Measurements from ENCODE around the gene TBC1D1.

The TBC1D1 gene, protein sequence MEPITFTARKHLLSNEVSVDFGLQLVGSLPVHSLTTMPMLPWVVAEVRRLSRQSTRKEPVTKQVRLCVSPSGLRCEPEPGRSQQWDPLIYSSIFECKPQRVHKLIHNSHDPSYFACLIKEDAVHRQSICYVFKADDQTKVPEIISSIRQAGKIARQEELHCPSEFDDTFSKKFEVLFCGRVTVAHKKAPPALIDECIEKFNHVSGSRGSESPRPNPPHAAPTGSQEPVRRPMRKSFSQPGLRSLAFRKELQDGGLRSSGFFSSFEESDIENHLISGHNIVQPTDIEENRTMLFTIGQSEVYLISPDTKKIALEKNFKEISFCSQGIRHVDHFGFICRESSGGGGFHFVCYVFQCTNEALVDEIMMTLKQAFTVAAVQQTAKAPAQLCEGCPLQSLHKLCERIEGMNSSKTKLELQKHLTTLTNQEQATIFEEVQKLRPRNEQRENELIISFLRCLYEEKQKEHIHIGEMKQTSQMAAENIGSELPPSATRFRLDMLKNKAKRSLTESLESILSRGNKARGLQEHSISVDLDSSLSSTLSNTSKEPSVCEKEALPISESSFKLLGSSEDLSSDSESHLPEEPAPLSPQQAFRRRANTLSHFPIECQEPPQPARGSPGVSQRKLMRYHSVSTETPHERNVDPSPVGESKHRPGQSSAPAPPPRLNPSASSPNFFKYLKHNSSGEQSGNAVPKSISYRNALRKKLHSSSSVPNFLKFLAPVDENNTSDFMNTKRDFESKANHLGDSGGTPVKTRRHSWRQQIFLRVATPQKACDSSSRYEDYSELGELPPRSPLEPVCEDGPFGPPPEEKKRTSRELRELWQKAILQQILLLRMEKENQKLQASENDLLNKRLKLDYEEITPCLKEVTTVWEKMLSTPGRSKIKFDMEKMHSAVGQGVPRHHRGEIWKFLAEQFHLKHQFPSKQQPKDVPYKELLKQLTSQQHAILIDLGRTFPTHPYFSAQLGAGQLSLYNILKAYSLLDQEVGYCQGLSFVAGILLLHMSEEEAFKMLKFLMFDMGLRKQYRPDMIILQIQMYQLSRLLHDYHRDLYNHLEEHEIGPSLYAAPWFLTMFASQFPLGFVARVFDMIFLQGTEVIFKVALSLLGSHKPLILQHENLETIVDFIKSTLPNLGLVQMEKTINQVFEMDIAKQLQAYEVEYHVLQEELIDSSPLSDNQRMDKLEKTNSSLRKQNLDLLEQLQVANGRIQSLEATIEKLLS (N-terminal part only)

DNA sequence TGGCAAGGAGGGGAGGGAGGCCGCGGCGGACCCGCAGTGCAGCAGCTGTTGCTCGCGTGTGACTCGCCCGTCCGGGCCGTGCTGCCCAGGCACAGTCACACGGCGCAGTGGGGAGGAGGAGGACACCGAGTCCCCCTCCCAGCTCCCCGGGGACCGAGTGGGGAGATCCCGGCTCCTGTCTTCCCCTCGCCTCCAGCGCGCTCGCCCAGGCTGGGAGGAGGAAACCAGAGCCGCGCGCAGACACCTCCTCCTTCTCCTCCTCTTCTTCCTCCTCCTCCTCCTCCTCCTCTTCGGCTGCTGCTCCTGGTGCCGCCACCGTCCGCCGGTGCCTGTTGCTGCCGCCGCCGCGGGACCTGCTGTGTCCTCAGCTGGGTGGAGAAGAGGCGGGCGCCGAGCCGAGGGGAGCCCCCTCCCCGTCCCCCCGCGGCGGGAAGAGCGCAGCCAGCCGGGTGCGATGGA lies at the start of gene TBC1D1:
TSS of gene TBC1D1 (plus strand) at position 284 of the 459 bp plus-strand sequence. CDS start 11,012 bp downstream, outside the sequence.
- H3K36me3 ChIP-seq (ENCODE audit: control insufficient read depth, insufficient read depth, low read length, severe bottlenecking), result no peaks in the 10 kb centered on the region
- DNase-seq (ENCODE audit: low read depth), result peak; percentile 49
- peak within 1 kb of the TSS; percentile 77 for H3K4me3 ChIP-seq (ENCODE audit: low read length)
- peaks cover 31% of the 10 kb centered on the region for H3K27me3 ChIP-seq (replicated peaks; ENCODE audit: control insufficient read depth, insufficient read depth, low read length)
- H3K4me1 ChIP-seq (ENCODE audit: control insufficient read depth, insufficient read depth, low read length), result peaks cover 7% of the 10 kb centered on the region
- H3K9ac ChIP-seq (ENCODE audit: low read length), result no peak within 1 kb of the TSS
- H3K9me3 ChIP-seq (ENCODE audit: control insufficient read depth, low read length), result no peaks in the 10 kb centered on the region

DNA sequence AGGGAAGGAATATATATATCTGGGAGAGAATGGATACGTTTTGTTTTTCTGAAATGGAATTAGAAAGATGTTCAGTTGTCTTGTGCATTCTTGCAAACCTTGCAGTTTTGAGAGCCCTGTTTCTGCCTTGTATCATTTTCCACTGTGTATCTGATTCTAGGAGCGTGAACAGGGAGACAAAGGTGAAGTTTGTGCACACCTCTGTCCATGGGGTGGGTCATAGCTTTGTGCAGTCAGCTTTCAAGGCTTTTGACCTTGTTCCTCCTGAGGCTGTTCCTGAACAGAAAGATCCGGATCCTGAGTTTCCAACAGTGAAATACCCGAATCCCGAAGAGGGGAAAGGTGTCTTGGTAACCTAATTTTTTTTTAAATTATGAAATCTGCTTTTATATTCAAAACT lies 46.7 kb upstream of the TBC1D1 start:
- DNase-seq (ENCODE audit: low read depth), result no peak
- Histone ChIP-seq H3K9me3 (ENCODE audit: control insufficient read depth, low read length) (no peaks in the 10 kb centered on the region), H3K4me1 (ENCODE audit: control insufficient read depth, insufficient read depth, low read length) (no peaks in the 10 kb centered on the region), H3K9ac (ENCODE audit: low read length) (no peak overlapping the region), H3K27me3 (replicated peaks; ENCODE audit: control insufficient read depth, insufficient read depth, low read length) (no peaks in the 10 kb centered on the region), H3K4me3 (ENCODE audit: low read length) (no peak overlapping the region), H3K36me3 (ENCODE audit: control insufficient read depth, insufficient read depth, low read length, severe bottlenecking) (peaks cover 40% of the 10 kb centered on the region)

DNA sequence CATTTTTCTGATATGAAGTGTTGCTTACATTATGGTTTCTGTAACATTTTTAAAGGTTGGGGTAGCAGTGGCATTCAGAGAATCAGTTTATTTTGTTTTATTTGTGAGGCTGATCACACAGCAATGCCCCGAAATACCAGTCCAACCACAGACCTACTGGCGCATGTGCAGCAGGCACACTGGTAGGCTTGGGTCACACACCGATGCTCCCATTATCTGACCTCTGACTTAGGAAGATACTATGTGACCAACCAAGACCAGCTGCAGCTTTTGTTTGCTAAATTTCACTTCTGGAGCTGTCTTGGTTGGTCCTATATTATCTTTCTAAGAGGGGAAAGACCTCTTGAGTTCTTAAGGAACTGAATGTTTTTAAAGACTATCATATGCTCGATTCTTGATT lies 45.7 kb upstream of the TBC1D1 start:
- no peak for DNase-seq (ENCODE audit: low read depth)

DNA sequence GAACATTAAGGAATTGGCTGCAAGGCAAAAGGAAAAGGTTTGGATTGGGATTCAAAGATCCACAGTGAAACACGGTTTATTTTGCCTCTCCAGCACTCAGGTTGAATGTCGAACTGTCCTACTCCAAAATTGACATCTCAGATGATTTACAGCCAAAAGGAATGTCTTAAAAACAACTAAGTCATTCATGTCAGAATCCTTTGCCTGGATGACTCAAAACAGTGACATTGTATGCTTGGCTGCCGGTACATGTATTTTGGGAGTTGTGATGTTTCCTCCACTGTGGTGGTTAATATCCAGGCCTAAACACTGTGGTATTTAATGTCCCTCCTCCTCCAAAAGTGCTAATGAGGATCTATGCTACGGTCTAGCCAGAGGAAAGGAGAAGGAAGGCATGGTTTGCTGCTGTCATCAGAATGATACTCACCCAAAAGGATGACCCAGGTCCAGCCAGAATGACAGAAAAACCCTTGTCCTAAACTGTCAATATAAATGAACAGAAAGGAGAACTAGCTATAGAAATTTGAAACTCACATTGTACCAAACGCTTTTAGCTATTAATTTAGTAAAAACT lies 43.5 kb upstream of the TBC1D1 start:
- H3K9ac ChIP-seq (ENCODE audit: low read length), result no peak overlapping the region
- H3K4me1 ChIP-seq (ENCODE audit: control insufficient read depth, insufficient read depth, low read length), result no peaks in the 10 kb centered on the region
- no peaks in the 10 kb centered on the region for H3K27me3 ChIP-seq (replicated peaks; ENCODE audit: control insufficient read depth, insufficient read depth, low read length)
- no peaks in the 10 kb centered on the region for H3K9me3 ChIP-seq (ENCODE audit: control insufficient read depth, low read length)
- no peak overlapping the region for H3K4me3 ChIP-seq (ENCODE audit: low read length)
- H3K36me3 ChIP-seq (ENCODE audit: control insufficient read depth, insufficient read depth, low read length, severe bottlenecking), result peaks cover 26% of the 10 kb centered on the region
- no peak for DNase-seq (ENCODE audit: low read depth)

More for the DNA sequence above, 45.7 kb upstream of the TBC1D1 start:
- H3K27me3 ChIP-seq (replicated peaks; ENCODE audit: control insufficient read depth, insufficient read depth, low read length), result no peaks in the 10 kb centered on the region
- no peaks in the 10 kb centered on the region for H3K4me1 ChIP-seq (ENCODE audit: control insufficient read depth, insufficient read depth, low read length)
- H3K9ac ChIP-seq (ENCODE audit: low read length), result no peak overlapping the region
- no peak overlapping the region for H3K4me3 ChIP-seq (ENCODE audit: low read length)
- H3K36me3 ChIP-seq (ENCODE audit: control insufficient read depth, insufficient read depth, low read length, severe bottlenecking), result peaks cover 35% of the 10 kb centered on the region
- H3K9me3 ChIP-seq (ENCODE audit: control insufficient read depth, low read length), result no peaks in the 10 kb centered on the region

DNA sequence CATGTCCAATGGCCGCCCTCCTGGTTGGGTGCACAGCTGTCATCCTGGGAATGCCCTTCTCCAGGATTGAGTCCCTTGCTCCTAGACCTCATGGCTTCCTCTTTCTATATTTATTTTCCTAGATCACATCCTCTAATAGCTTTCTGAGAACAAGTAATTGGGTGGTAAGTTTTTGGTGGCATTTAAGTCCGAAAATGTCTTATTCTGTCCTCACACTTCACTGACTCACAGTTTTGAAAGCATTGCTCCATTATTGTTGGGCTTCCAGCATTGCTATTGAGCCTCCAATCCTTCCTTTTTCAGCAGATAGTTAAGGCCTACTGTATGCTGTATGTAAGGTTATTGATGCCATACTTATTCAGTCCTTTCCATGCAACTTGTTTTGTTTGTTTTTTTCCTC lies 38.5 kb upstream of the TBC1D1 start:
- Histone ChIP-seq H3K4me3 (ENCODE audit: low read length) (no peak overlapping the region), H3K9me3 (ENCODE audit: control insufficient read depth, low read length) (no peaks in the 10 kb centered on the region), H3K36me3 (ENCODE audit: control insufficient read depth, insufficient read depth, low read length, severe bottlenecking) (peaks cover 11% of the 10 kb centered on the region), H3K9ac (ENCODE audit: low read length) (no peak overlapping the region), H3K4me1 (ENCODE audit: control insufficient read depth, insufficient read depth, low read length) (no peaks in the 10 kb centered on the region), H3K27me3 (replicated peaks; ENCODE audit: control insufficient read depth, insufficient read depth, low read length) (no peaks in the 10 kb centered on the region)
- no peak for DNase-seq (ENCODE audit: low read depth)

DNA sequence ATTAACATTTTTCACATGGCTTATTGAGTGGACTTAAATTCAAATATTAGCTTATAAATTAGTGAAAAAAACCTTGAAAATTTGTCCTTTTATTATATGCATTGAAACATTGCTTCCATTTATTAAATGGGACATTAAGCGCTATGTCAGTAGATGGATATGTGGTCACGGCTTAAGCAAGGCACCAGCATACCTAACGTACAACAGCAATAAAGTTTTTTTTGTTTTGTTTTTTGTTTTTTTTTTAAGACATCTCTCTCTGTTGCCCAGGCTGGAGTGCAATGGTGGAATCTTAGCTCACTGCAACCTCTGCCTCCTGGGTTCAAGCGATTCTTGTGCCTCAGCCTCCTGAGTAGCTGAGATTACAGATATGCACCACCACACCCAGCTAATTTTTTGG lies 32.8 kb upstream of the TBC1D1 start:
- H3K9ac ChIP-seq (ENCODE audit: low read length), result no peak overlapping the region
- no peak overlapping the region for H3K4me3 ChIP-seq (ENCODE audit: low read length)
- no peaks in the 10 kb centered on the region for H3K27me3 ChIP-seq (replicated peaks; ENCODE audit: control insufficient read depth, insufficient read depth, low read length)
- no peaks in the 10 kb centered on the region for H3K9me3 ChIP-seq (ENCODE audit: control insufficient read depth, low read length)
- H3K4me1 ChIP-seq (ENCODE audit: control insufficient read depth, insufficient read depth, low read length), result no peaks in the 10 kb centered on the region
- peaks cover 7% of the 10 kb centered on the region for H3K36me3 ChIP-seq (ENCODE audit: control insufficient read depth, insufficient read depth, low read length, severe bottlenecking)
- no peak for DNase-seq (ENCODE audit: low read depth)

DNA sequence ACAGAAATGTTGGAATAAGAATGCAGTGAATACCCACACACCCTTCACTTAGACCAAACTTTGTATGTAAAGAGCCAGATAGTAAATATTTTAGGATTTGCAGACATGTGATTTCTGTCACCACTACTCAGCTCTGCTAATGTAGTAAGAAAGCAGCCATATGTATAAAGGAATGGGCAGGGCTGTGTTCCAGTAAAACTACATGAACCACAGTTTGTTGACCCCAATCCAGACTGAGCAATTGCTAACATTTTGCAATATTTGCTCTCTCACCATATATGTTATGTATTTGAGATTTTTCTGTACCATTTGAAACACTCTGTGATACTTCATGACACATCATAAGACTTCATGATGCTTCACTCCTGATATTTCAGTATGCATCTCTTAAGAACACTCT lies 32.0 kb upstream of the TBC1D1 start:
- Histone ChIP-seq H3K27me3 (replicated peaks; ENCODE audit: control insufficient read depth, insufficient read depth, low read length) (no peaks in the 10 kb centered on the region), H3K4me3 (ENCODE audit: low read length) (no peak overlapping the region)

DNA sequence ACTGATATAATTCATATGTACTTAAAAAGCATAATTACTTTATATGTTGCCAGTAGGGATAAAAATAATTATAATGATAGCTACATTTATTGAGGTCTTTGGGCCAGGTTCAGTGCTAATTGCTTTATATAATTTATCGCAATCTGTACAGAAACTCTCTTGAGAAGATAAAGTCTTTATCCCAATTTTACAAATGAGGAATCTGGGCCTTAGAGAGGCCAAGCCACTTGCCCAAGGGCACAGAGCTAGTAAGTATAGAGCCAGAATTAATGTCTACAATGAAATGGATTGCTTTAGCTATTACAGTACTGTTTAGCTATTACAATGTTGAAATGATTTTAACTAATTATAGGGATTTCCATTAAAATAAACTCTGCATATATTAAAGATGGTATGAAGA lies 30.6 kb upstream of the TBC1D1 start:
- Histone ChIP-seq H3K9ac (ENCODE audit: low read length) (no peak overlapping the region), H3K36me3 (ENCODE audit: control insufficient read depth, insufficient read depth, low read length, severe bottlenecking) (peaks cover 9% of the 10 kb centered on the region), H3K4me1 (ENCODE audit: control insufficient read depth, insufficient read depth, low read length) (peaks cover 2% of the 10 kb centered on the region), H3K27me3 (replicated peaks; ENCODE audit: control insufficient read depth, insufficient read depth, low read length) (no peaks in the 10 kb centered on the region), H3K4me3 (ENCODE audit: low read length) (no peak overlapping the region), H3K9me3 (ENCODE audit: control insufficient read depth, low read length) (no peaks in the 10 kb centered on the region)
- DNase-seq (ENCODE audit: low read depth), result no peak

More for the DNA sequence above, 32.0 kb upstream of the TBC1D1 start:
- peak; percentile 63 for DNase-seq (ENCODE audit: low read depth)
- no peaks in the 10 kb centered on the region for H3K4me1 ChIP-seq (ENCODE audit: control insufficient read depth, insufficient read depth, low read length)
- no peak overlapping the region for H3K9ac ChIP-seq (ENCODE audit: low read length)
- H3K9me3 ChIP-seq (ENCODE audit: control insufficient read depth, low read length), result no peaks in the 10 kb centered on the region
- H3K36me3 ChIP-seq (ENCODE audit: control insufficient read depth, insufficient read depth, low read length, severe bottlenecking), result peaks cover 9% of the 10 kb centered on the region

DNA sequence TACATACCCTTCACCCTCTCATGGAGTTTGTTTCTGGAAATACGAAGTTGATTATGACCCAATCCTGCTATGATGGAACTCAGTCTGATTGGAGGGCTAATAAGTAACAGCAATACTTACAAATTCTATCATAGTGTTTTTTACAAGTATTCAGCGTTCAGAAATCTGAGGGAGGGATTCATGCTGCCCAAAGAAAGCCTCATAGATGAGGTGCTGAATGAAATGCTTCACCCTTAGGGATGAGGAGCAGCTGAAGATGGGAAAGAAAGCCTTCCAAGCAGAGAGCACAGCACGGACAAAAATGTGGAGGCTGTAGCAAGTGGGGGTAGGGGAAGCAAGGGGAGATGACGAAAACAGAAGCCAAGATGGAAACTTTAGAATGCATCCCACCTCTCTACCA lies 27.9 kb upstream of the TBC1D1 start:
- Histone ChIP-seq H3K9ac (ENCODE audit: low read length) (no peak overlapping the region), H3K36me3 (ENCODE audit: control insufficient read depth, insufficient read depth, low read length, severe bottlenecking) (peaks cover 9% of the 10 kb centered on the region), H3K4me1 (ENCODE audit: control insufficient read depth, insufficient read depth, low read length) (peaks cover 9% of the 10 kb centered on the region), H3K9me3 (ENCODE audit: control insufficient read depth, low read length) (no peaks in the 10 kb centered on the region), H3K27me3 (replicated peaks; ENCODE audit: control insufficient read depth, insufficient read depth, low read length) (no peaks in the 10 kb centered on the region), H3K4me3 (ENCODE audit: low read length) (no peak overlapping the region)
- DNase-seq (ENCODE audit: low read depth), result no peak

DNA sequence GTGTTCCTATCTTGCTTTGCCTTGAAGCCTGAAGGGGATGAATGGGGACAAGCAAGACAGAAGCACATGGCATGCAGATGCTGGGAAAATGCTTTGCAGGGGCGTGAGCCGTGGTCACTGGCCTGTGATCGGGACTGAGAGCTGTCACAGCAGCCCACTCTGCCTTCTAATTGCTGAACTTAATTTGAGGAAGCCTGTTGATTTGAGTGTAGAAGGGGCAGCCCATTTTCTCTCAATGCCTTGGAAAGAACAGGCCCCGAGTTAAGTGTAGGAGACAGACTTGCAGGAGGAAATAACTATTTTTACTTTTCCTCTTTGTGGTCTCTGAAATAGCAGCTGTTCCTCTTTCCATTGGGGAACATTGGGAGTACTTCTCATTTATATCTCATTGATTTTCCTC lies 26.1 kb upstream of the TBC1D1 start:
- peaks cover 9% of the 10 kb centered on the region for H3K36me3 ChIP-seq (ENCODE audit: control insufficient read depth, insufficient read depth, low read length, severe bottlenecking)

More for the DNA sequence above, 26.1 kb upstream of the TBC1D1 start:
- Histone ChIP-seq H3K4me3 (ENCODE audit: low read length) (no peak overlapping the region), H3K27me3 (replicated peaks; ENCODE audit: control insufficient read depth, insufficient read depth, low read length) (no peaks in the 10 kb centered on the region), H3K4me1 (ENCODE audit: control insufficient read depth, insufficient read depth, low read length) (peaks cover 9% of the 10 kb centered on the region), H3K9me3 (ENCODE audit: control insufficient read depth, low read length) (no peaks in the 10 kb centered on the region), H3K9ac (ENCODE audit: low read length) (no peak overlapping the region)
- no peak for DNase-seq (ENCODE audit: low read depth)
